BE2C (cell line): Measurements from ENCODE around the gene IFNL3.
"Not testable (repeated sequence)": the region's sequence is repeated elsewhere in the genome, so short reads cannot be mapped to it uniquely, and the experiment has no call there.

Experiments
- DNase-seq: peaks from one replicate; pipeline ENCODE4 v3.0.0-alpha.2; 2020
- H3K27me3 ChIP-seq: fragments of 250-450 bp; sonication (Bioruptor Pico); 2 replicates; pipeline ENCODE4 v1.5.1; 2020; ENCODE audit warnings: mild to moderate bottlenecking
- H3K36me3 ChIP-seq: fragments of 250-450 bp; sonication (Bioruptor Pico); 2 replicates; pipeline ENCODE4 v1.5.1; 2020; ENCODE audit warnings: mild to moderate bottlenecking
- H3K4me1 ChIP-seq: fragments of 250-450 bp; sonication (Bioruptor Pico); 2 replicates; pipeline ENCODE4 v1.5.1; 2020
- H3K4me3 ChIP-seq: 2 replicates; pipeline ENCODE4 v1.5.1; 2011; ENCODE audit warnings: low read depth, low read length
- H3K9me3 ChIP-seq: fragments of 250-450 bp; sonication (Bioruptor Pico); 2 replicates; pipeline ENCODE4 v1.5.1; 2020
- TF ChIP-seq, protein P1 (sequence below): IDR thresholded peaks from 2 replicates; pipeline ENCODE4 v1.5.1; 2012; ENCODE audit warnings: mild to moderate bottlenecking, low read depth, low read length

Gene IFNL3

GRCh38 chr19:39223703-39224279 is 21.0 kb downstream of the IFNL3 start:
- H3K27me3 ChIP-seq: peaks cover 21% of the 10 kb centered on the region

GRCh38 chr19:39219108-39219507 is 25.7 kb downstream of the IFNL3 start:
- DNase-seq, H3K4me3 ChIP-seq, H3K9me3 ChIP-seq, H3K27me3 ChIP-seq, H3K36me3 ChIP-seq, H3K4me1 ChIP-seq: not testable (repeated sequence)

More at GRCh38 chr19:39223703-39224279, 21.0 kb downstream of the IFNL3 start:
- TF ChIP-seq, protein P1, sequence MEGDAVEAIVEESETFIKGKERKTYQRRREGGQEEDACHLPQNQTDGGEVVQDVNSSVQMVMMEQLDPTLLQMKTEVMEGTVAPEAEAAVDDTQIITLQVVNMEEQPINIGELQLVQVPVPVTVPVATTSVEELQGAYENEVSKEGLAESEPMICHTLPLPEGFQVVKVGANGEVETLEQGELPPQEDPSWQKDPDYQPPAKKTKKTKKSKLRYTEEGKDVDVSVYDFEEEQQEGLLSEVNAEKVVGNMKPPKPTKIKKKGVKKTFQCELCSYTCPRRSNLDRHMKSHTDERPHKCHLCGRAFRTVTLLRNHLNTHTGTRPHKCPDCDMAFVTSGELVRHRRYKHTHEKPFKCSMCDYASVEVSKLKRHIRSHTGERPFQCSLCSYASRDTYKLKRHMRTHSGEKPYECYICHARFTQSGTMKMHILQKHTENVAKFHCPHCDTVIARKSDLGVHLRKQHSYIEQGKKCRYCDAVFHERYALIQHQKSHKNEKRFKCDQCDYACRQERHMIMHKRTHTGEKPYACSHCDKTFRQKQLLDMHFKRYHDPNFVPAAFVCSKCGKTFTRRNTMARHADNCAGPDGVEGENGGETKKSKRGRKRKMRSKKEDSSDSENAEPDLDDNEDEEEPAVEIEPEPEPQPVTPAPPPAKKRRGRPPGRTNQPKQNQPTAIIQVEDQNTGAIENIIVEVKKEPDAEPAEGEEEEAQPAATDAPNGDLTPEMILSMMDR: no peak
- H3K4me1 ChIP-seq: no peaks in the 10 kb centered on the region
- no peaks in the 10 kb centered on the region for H3K36me3 ChIP-seq
- DNase-seq: no peak
- no peak overlapping the region for H3K4me3 ChIP-seq
- no peaks in the 10 kb centered on the region for H3K9me3 ChIP-seq

DNA sequence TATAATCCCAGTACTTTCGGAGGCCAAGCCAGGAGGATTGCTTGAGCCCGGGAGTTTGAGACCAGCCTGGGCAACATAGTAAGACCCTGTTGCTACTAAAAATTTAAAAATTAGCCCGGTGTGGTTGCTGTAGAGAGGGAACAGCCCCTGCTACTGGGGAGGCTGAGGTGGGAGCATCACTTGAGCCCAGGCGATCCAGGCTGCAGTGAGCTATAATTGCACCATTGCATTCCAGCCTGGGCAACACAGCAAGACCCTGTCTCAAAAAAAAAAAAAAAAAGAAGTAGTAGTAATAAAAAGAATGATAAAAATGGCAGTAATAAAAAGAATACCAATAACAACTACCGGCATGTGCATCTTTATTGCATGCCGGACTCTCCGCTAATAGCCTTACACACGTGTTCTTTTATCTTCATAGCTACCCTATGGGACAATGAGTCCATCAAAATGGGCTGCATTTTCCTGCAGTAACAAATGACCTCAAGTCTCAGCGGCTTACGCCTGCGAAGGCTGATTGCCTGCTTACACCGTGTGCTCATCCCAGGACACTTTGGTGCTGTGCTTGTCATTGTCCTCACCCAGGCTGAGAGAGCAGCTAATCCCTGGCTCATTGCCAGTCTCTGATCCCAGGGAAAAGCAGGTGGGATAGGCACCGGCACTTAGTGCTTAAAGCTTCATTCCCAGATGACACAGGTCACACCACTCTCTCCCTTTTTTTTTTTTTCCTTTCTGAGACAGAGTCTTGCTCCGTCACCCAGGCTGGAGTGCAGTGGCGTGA is 26.4 kb downstream of the IFNL3 start:
- TF ChIP-seq, protein P1: no peak
- Histone ChIP-seq H3K4me1 (no peaks in the 10 kb centered on the region), H3K9me3 (no peaks in the 10 kb centered on the region), H3K4me3 (no peak overlapping the region), H3K27me3 (no peaks in the 10 kb centered on the region), H3K36me3 (no peaks in the 10 kb centered on the region)
- no peak for DNase-seq

GRCh38 chr19:39217094-39217493 is 27.7 kb downstream of the IFNL3 start:
- no peak overlapping the region for H3K4me3 ChIP-seq
- H3K27me3 ChIP-seq: no peaks in the 10 kb centered on the region
- no peaks in the 10 kb centered on the region for H3K36me3 ChIP-seq
- no peaks in the 10 kb centered on the region for H3K4me1 ChIP-seq
- H3K9me3 ChIP-seq: no peaks in the 10 kb centered on the region
- TF ChIP-seq, protein P1: no peak
- DNase-seq: no peak

- H3K4me1 ChIP-seq, DNase-seq, H3K4me3 ChIP-seq, H3K36me3 ChIP-seq, H3K27me3 ChIP-seq, H3K9me3 ChIP-seq: not testable (repeated sequence)
Observed at GRCh38 chr19:39215323-39215722, 29.5 kb downstream of the IFNL3 start.

GRCh38 chr19:39212375-39212742 is 32.4 kb downstream of the IFNL3 start:
- no peak for DNase-seq
- TF ChIP-seq, protein P1: peak; percentile 43

DNA sequence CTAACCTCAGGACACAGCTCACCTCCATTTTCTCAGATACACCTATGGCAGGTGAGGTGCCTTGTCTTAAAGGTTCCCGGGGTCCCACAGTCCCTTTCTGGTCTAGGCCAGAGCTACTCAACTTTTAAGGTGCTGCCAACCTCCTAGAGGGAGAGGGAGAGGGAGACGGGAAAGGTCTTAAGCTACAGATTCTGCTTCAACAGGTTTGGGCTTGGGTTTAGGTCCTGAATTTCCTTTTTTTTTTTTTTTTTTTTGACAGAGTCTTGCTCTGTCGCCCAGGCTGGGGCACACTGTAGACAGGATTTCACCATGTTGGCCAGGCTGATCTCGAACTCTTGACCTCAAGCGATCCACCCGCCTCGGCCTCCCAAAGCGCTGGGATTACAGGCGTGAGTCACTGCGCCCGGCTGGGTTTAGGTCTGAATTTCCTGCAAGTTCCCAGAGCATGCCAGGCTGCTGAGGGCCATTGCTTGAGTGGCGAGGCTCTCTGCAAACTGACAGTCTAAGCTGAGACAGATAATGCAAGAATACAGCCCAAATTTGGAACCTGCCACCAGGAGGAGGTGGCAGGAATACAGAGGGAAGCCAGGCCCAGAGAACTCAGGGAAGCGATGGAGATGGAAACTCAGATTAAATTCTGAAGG is 33.0 kb downstream of the IFNL3 start:
- no peaks in the 10 kb centered on the region for H3K27me3 ChIP-seq
- no peaks in the 10 kb centered on the region for H3K36me3 ChIP-seq
- no peak overlapping the region for H3K4me3 ChIP-seq
- H3K9me3 ChIP-seq: no peaks in the 10 kb centered on the region
- DNase-seq: no peak
- TF ChIP-seq, protein P1: no peak
- no peaks in the 10 kb centered on the region for H3K4me1 ChIP-seq

More at GRCh38 chr19:39212375-39212742, 32.4 kb downstream of the IFNL3 start:
- Histone ChIP-seq H3K27me3 (no peaks in the 10 kb centered on the region), H3K4me1 (no peaks in the 10 kb centered on the region), H3K36me3 (no peaks in the 10 kb centered on the region), H3K9me3 (no peaks in the 10 kb centered on the region), H3K4me3 (no peak overlapping the region)
